GM18511 (cell line): ENCODE results near the gene RASA3.

Experiments used
- ATAC-seq: cut with Tn5 transposase; IDR thresholded peaks from one replicate; pipeline ENCODE4 v1.9.1; 2021; ENCODE audit warnings: mild to moderate bottlenecking, moderate library complexity; ENCODE audit not compliant: unreplicated experiment

Gene RASA3

DNA sequence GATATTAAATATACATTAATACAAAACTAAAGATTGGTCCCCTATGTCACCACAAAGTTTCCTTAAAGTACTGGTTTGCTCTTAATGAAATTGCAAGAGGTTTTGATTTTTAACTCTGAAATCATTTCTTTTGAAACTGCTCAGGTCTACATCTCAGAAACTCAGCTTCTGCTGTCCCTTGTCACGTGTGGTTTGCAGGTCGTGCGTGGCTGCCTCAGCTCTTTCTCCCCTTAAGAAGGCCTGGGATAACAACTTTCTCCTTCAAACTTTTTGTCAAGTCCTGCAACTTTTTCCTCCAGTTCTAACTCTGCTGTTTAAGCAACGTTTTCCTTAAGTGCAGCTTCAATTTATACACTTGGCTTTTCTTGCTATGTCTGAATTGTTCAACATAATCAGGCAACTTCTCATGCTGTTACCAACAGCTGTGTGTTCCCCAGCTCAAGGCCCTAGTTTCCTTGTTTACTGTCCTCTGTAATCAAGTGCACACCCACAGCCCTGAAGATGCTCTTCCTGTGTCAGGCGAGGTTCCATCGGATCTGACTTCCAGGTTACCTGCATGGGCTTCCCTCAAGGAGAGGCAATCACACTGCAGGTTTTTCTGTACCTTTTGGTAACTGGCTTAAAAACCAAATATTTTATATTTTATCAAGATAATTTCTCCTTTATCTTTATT lies 172.0 kb downstream of the RASA3 start:
- ATAC-seq: no peak

DNA sequence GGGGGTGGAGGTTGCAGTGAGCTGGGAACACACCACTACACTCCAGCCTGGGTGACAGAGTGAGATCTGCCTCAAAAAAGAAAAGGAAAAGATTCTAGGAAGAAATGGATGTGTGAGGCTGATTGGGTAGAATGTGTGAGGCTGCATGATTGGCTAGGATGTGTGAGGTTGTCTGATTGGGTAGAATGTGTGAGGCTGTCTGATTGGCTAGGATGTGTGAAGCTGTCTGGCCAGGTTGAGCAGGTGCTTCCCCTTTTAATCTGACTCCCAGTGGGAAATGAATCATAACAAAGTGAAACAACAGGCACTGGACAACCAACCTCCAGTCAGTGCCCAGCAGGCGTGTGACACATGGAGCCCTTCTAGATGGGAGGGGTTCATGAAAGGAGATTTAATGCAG lies 173.2 kb downstream of the RASA3 start:
- no peak for ATAC-seq

DNA sequence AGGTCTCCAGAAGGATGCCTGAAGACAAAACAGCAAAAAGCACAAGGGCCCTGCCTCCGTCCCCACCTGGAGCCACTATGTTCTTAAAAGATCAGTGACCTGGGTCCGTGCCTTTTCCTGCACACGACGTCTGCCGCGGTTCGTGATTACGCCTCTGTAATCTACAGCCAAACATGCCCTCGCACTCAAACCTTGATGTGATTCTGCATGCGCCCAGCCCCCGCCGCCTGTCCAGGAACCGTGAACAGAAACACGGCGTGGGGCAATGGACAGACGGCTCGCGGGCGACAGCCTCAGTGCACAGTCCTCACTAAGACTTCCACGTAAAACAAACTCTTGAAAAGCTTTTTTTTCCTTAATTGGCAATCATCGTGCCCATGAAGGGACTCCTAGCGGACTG lies 174.1 kb downstream of the RASA3 start:
- no peak for ATAC-seq

DNA sequence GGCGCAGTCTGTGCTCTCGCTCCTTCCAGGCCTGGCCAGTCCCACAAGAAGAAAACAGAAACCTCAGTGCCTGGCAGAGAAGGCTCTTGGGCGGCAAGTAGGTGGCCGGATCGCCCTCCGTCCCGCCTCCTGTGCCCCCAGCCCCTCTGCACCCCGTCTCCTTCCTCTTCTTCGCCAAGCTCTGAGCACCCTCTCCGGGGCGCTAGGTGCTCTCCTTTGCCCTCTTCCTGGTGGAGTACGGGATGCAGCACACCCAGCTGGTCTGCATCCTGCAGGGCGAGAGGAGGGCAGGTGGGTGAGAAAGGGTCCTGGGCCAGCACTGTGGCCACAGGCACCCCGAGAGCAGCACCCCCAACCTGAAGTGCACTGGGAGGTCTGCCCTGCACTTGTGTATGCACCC lies 175.9 kb downstream of the RASA3 start:
- no peak for ATAC-seq

DNA sequence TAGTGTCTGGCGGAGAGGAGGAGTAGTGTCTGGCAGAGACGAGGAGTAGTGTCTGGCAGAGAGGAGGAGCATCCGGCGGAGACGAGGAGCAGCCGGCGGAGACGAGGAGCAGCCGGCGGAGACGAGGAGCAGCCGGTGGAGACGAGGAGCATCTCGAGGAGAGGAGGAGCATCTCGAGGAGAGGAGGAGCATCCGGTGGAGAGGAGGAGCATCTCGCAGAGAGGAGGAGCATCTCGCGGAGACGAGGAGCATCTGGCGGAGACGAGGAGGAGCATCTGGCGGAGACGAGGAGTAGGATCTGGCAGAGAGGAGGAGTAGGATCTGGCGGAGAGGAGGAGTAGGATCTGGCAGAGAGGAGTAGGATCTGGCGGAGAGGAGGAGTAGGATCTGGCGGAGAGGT lies 176.7 kb downstream of the RASA3 start:
- no peak for ATAC-seq

DNA sequence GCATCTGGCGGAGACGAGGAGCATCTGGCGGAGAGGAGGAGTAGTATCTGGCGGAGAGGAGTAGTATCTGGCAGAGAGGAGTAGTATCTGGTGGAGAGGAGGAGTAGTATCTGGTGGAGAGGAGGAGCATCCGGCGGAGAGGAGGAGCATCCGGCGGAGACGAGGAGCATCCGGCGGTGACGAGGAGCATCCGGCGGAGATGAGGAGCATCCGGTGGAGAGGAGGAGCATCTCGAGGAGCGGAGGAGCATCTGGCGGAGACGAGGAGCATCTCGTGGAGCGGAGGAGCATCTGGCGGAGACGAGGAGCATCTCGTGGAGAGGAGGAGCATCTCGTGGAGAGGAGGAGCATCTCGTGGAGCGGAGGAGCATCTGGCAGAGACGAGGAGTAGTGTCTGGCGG lies 177.2 kb downstream of the RASA3 start:
- no peak for ATAC-seq

DNA sequence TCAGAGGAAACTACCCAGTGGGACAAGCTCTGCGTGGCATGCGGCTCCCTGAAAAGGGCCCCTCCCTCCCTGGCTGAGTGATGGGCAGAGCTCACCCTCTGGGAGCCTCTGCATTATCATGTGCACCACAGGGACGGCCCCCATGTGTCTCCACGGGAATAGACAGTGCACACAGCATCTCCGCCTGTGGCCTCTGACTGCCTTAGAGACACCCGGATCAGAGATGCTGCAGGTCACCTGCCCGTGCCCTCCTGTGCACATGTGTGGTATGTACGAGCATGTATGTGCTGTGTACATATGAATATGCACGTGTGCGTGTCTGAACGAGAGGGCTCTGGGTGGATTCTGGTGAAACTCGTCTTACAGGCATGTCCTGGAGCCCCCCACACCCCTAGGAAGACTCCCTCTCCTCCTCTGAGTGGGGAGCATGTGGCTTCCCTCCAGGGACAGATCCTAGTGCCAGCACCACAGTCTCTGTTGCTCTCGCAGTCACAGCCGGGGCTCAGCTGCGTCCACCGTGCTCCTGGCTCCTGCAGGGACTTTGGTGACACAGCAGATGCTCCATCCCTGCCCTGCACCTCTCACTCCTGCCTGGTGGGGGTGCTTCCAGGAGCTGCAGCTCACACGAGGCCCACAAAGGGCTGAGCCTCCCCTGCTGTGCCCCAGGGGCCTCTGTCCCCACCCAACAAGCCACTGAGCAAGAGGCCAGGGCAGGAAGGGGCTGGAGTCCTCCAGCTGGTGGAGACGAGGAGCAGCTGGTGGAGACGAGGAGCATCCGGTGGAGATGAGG lies 178.2 kb downstream of the RASA3 start:
- ATAC-seq: no peak

DNA sequence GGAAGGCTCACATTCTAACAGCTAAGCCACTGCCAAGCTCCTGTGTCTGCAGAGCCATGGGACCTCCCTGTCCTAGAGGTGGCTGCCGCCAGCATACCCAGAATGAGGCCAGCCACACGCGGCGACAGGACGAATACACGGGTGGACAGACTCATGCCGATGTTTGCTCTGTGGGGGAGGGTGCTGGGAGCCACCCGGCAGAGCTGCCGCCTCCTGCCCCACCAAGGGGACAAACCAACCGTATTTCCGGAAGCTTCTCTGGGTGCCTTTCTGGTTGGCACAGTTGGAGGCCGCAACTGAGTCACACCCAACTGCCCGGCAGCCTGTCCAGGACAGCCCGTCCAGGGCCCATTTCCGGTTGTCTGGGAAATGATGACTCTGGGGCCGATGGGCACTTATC lies 178.9 kb downstream of the RASA3 start:
- ATAC-seq: no peak

DNA sequence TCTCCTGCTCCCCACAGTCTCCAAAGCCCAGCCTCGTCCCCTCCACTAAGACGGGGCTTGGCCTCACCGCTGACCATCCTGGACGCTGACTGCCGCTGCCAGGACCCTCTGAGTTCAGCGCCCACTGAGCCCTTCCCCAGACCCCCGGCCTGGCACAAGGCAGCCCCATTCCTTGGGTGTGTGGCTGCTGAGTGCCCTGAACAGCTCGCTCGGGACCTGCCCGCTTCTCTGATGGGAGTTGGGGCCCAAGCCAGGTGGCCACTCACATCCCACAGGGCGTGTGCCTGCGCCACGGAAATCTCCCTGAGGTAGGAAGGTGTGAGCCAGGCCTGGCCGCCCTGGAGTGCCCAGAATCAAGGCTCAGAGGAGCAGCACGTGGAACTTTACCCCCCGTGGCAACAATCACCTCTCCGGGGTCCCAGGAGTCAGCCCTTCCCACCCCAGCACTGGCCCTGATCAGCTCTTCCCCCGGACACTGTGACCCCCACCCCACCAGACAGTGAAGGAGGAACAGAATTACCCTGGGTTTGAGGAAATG lies 179.4 kb downstream of the RASA3 start:
- no peak for ATAC-seq

DNA sequence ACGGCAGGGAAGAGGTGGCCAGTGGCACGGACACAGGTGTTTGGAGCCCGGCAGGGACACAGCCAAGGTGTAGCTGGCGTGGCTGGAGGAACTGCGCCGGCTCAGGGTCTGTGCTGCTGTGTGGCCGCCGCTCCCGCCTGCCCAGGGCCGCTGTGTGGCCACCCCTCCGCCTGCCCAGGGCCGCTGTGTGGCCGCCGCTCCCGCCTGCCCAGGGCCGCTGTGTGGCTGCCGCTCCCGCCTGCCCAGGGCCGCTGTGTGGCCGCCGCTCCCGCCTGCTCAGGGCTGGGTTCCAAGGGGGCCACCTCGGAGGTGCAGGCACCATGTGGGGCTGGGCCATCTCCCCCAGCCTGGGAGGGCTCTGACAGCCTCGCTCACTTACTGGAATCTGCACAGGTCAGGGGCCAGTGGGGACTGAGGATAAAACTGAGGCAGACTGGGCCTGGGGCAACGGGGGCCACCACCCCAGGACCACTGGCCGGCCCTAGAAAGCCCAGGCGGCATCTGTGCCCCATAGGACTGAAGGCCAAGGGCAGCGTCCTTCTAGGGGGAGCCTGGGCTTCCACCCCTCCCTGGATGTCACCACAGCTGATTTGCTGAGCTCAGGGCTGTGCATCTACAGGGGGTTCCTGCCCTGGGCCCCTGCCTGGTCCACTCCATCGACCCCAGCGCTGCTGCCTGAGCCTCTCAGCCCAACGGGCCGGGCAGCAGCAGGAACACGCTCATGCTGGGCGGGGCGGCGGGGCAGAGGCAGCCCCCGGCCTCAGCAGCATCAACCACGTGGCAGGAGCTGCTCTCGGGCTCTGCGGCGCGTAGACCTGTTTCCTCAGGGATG lies 180.1 kb downstream of the RASA3 start:
- ATAC-seq: no peak

DNA sequence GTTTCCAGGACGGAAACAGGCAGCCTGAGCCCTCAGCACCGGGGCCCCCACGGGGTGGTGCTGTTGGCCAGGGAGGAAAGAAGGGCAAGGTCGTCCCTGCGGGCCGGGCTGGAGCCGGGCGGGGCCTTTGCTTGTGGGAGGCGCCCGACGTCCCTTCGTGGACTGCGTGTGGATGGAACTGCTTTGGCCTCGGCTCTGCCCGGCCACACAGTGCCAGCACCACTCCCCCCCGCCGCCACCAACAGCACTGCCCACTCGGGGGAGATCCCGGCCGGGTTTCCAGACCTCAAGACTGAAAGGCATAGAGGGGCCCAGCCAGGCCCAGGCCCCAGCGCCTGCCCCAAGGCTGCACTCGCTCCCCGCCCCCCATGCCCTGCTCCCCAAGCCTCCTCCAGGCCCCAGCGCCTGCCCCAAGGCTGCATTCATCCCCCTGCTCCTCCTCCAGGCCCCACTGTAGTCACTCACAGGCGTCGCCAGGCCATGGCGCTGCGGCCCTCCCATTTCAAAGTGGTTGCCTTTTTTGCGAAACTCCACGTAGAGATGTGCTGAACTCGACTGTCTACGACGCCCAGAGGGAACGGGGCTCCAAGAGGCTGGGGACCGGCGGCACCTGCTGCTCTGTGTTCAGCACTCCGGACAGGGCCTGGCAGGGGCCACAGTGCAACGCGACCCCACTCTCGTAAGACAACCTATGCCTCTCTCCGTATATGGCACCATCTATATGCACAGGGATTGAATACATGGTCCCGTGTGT lies 181.0 kb downstream of the RASA3 start:
- peak; percentile 86 for ATAC-seq

DNA sequence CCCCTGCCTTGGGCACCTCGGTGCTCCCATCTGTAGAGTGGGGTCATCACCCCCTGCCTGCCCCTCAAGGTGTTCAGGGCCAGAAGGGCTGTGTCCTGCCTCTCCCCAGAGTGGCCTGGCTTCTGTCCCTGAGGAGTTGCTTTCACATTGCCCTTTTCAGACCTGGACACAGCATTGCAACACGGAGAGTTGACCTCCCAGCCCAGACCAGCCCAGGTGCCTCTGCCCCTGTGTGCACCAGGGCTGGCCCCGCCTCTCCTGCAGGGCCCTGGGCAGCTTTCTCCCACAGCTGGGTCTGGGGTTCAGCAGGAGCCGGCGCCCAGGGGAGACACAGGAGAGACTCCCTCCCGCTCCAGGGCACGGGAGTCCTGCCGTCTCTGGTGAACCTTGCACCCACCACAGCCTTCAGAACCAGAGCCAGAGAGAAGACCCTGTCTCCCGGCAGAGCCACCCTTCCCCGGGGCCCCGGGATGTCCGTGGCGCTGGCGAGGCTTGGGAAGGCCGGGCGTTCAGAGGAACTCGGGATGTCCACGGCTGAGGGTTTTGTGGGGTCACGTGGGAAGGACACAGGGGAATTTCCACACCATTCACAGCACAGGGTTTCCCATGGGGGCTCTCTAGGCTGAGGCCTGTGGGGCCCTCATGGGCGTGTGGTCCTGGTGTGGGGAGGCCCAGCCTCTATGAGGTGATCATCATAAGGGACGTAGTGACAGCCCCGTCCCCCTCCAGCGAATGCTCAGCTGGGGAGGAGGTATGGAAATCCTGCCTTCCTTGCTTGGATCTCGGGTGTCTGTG lies 181.8 kb downstream of the RASA3 start:
- no peak for ATAC-seq

DNA sequence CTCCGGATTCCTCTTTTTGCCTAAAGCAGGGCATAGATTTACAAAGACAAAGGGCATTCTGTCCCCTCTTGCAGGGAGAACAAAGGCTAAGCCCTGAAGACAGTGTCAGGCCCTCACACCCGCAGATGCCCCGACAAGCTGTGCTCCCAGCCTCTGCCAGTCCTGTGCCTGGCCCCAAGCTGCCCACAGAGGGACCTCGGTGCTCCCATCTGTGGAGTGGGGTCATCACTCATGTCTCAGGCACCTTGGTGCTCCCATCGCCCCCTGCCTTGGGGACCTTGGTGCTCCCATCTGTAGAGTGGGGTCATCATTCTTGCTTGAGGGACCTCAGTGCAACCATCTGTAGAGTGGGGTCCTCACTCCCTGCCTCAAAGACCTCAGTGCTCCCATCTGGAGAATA lies 182.9 kb downstream of the RASA3 start:
- ATAC-seq: no peak

DNA sequence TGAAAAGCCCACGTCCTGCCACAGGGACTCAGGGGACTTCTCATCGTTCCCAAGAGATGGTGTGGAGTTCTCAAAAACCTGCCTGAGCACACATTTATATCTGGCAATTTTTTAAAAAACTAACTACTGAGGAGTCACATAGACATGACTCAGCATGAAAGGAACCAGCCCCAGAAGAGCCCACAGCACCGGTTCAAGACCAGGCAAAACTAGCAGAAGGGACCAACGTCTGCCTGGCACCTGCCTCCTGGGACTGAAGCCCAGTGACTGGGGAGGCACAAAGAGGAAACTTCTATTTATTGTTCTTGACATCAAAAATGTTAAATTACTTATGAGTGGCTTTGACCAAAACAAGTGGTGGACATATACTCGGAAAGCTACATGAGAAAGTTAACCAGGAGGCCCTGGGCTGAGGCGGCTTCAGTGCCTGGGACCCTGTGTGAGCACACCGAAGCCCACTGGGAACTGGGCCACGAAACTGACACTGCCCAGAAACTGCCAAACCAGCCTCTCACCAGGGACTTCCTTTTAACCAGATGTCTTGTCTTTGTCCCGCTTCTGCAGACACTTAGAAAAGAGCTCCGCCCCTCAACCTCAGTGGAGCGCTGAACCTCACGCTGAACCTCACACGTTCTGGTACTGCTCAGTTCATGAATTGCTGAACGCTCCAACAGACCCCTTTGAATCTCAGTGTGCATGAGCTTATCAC lies 184.2 kb downstream of the RASA3 start:
- no peak for ATAC-seq

DNA sequence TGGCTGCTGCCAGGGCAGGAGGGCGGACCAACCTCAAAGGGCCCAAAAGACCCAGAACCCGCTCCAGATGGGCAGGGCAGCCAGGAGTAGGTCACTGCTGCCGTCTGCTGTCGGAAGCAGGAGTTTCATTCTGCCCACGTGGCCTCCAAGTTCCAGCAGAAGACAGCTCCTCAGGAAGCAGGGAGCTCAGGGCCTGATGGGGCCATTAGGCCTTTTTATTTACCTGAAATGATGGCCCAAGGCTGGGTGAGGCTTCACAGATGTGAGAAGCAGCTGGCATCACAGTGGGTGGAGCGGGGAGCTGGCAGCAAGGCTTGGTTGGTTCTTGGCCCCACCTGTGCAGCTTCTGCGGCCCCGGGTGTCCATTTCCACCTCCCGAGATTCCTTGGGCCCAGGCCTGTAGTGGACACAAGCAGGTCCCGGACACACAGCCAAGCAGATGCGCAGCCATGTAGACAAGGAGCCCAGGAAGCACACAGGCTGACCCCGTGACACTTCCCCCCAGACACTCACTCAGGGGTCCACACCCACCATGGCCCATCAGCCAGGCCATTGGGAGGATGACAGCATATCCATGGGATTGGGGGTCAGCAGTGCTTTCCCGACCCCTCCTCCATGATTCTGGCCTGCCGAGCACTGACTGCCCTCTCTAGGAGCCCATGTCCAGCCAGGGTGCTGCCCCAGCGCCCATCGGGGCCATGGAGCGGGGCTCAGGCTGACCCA lies 185.0 kb downstream of the RASA3 start:
- no peak for ATAC-seq

DNA sequence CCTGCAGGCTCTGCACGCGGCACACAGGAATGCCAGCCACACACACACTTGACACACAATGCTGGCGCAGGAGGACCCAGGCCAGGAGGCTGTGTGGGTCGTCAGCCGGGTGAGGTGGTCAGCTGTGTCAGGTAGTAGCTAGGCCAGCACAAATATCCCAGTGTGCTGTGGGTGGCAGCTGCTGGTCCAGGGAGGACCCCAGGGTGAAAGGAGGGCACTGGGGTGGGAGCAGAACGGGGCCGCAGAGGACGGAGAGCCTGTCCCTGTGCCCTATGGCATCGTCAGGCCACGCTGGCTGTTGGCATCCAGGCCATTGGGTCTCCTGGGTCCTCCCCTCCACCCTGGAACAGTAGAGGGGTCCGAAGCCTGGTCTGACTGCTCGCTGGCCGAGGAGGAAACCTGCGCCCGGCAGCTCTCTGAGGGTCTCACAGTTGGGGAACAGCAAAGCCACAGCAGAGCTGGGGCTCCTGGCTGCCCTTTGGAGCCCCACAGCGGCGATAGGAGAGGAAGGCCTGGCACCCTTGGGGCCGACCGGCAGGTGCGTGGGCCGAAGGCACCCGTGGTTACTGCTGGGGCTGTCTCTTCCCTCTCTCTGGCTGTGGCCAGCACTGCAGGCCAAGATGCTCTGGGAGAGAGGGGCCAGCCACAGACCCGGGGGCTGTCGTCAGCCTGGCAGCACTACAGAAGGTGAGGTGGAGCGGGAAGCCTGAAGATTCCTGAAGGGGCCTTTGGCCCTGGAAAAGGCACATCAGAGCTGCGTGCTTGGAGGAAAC lies 185.8 kb downstream of the RASA3 start:
- no peak for ATAC-seq

DNA sequence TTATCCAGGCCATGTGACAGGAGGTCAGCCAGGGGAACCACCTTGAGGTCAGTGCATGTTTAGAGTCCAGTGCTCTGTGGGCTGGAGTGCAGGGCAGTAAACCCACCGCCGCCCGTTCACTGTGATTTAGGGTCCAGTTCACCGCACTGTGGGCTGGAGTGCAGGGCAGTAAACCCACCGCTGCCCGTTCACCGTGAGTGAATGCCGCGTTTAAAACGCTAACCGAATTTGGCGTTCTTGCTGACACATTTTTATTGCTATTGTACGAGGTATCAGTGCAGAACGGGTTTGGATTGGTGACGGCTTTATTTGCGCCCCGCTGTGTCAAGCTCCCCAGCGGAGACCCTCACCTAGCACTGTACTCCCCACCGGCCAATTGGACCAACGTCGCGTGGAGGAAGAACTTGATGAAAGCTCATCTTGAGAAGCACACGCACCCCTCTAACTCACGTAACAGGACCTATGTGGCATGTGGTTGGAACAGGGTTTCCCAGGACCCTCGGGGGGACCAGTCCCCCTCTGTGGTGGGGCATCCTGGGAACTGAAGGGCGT lies 186.5 kb downstream of the RASA3 start:
- ATAC-seq: no peak
